Measurements from ENCODE around the gene BTNL8. TPM values are rescaled to one million over a fixed set of nuclear protein-coding genes. Genes with fewer than 3 reads are reported as not detected.
A peak's percentile ranks its signal among the peaks of the same experiment; 100 is the strongest.

BTNL8 gene
- total RNA-seq, 1 experiment from 2014 or later: 0.85 TPM

- DNase-seq (ENCODE audit: low spot score): peak; percentile 32
- H3K4me3 Mint-ChIP-seq: no peak overlapping the region
- H3K27me3 Mint-ChIP-seq (ENCODE audit: low read depth): peaks cover 5% of the 10 kb centered on the region
- no peak overlapping the region for H3K27ac Mint-ChIP-seq
- H3K4me1 Mint-ChIP-seq: peaks cover 14% of the 10 kb centered on the region
- no peaks in the 10 kb centered on the region for H3K36me3 Mint-ChIP-seq
- TF ChIP-seq E2F4 (CRISPR knock-in tag; IDR thresholded peaks at IDR 0.05; ENCODE audit: borderline replicate concordance, low read depth) (no peak), ETV6 (CRISPR knock-in tag; IDR thresholded peaks at IDR 0.05) (no peak)
- TF ChIP-seq, protein P1, sequence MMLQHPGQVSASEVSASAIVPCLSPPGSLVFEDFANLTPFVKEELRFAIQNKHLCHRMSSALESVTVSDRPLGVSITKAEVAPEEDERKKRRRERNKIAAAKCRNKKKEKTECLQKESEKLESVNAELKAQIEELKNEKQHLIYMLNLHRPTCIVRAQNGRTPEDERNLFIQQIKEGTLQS (CRISPR knock-in tag; conservative IDR thresholded peaks at IDR 0.05): no peak
- H3K9me3 Mint-ChIP-seq: peaks cover 11% of the 10 kb centered on the region
- ChIA-PET CTCF (interaction anchor here (0.6 kb wide), 1 partner anchor 106 kb away, joined by 3 read pairs; no protein-coding TSS in a partner anchor), POLR2A (no interaction called here)
- ATAC-seq: peak; percentile 69
Measured at GRCh38 chr5:180982008-180982741, 83.2 kb downstream of the BTNL8 start.

DNA sequence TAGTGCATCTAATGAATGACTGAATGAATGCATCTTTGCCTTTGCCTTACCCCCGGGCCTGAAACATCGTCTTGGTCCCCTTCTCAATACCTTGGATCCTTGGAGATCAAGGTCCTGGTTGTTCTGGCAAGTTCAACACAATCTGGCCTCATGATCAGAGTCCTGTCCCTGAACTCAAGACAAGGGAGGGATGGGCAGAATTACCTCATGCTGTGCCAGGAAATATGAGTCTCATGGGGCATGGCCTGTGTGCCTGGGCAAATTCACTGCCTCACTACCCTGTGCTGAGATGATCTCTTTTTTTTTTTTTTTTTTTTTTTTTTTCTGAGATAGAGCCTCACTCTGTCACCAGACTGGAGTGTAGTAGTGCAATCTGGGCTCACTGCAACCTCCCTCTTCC is 89.1 kb downstream of the BTNL8 start:
- ChIA-PET CTCF (no interaction called here), POLR2A (no interaction called here)
- H3K4me1 Mint-ChIP-seq: peaks cover 2% of the 10 kb centered on the region; the same call in 1 of the 2 replicates
- peaks cover 10% of the 10 kb centered on the region for H3K9me3 Mint-ChIP-seq
- peaks cover 3% of the 10 kb centered on the region for H3K27me3 Mint-ChIP-seq (ENCODE audit: low read depth)
- no peaks in the 10 kb centered on the region for H3K36me3 Mint-ChIP-seq
- no peak for ATAC-seq
- no peak overlapping the region for H3K4me3 Mint-ChIP-seq
- H3K27ac Mint-ChIP-seq: no peak overlapping the region
- DNase-seq (ENCODE audit: low spot score): no peak
- TF ChIP-seq STAT6 (CRISPR knock-in tag; conservative IDR thresholded peaks at IDR 0.05; ENCODE audit: low read depth): no peak
- no peak for TF ChIP-seq ETV6 (CRISPR knock-in tag; IDR thresholded peaks at IDR 0.05)
- TF ChIP-seq, protein P2, sequence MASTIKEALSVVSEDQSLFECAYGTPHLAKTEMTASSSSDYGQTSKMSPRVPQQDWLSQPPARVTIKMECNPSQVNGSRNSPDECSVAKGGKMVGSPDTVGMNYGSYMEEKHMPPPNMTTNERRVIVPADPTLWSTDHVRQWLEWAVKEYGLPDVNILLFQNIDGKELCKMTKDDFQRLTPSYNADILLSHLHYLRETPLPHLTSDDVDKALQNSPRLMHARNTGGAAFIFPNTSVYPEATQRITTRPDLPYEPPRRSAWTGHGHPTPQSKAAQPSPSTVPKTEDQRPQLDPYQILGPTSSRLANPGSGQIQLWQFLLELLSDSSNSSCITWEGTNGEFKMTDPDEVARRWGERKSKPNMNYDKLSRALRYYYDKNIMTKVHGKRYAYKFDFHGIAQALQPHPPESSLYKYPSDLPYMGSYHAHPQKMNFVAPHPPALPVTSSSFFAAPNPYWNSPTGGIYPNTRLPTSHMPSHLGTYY (CRISPR knock-in tag; IDR thresholded peaks at IDR 0.05): no peak
- TF ChIP-seq FOXK1 (CRISPR knock-in tag; IDR thresholded peaks at IDR 0.05): no peak
- TF ChIP-seq E2F4 (CRISPR knock-in tag; IDR thresholded peaks at IDR 0.05; ENCODE audit: borderline replicate concordance, low read depth): no peak
- no peak for TF ChIP-seq HMGA2 (CRISPR knock-in tag; IDR thresholded peaks at IDR 0.05)
- TF ChIP-seq, protein P1 (CRISPR knock-in tag; conservative IDR thresholded peaks at IDR 0.05): no peak
- TF ChIP-seq, protein P3, sequence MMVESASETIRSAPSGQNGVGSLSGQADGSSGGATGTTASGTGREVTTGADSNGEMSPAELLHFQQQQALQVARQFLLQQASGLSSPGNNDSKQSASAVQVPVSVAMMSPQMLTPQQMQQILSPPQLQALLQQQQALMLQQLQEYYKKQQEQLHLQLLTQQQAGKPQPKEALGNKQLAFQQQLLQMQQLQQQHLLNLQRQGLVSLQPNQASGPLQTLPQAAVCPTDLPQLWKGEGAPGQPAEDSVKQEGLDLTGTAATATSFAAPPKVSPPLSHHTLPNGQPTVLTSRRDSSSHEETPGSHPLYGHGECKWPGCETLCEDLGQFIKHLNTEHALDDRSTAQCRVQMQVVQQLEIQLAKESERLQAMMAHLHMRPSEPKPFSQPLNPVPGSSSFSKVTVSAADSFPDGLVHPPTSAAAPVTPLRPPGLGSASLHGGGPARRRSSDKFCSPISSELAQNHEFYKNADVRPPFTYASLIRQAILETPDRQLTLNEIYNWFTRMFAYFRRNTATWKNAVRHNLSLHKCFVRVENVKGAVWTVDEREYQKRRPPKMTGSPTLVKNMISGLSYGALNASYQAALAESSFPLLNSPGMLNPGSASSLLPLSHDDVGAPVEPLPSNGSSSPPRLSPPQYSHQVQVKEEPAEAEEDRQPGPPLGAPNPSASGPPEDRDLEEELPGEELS (CRISPR knock-in tag; IDR thresholded peaks at IDR 0.05): no peak
- TF ChIP-seq ARID4B (CRISPR knock-in tag; IDR thresholded peaks at IDR 0.05; ENCODE audit: borderline replicate concordance): no peak
- no peak for TF ChIP-seq ZNF416 (CRISPR knock-in tag; IDR thresholded peaks at IDR 0.05)
- no peak for TF ChIP-seq PRRX2 (CRISPR knock-in tag; IDR thresholded peaks at IDR 0.05)
- no peak for TF ChIP-seq CREB1 (CRISPR knock-in tag; IDR thresholded peaks at IDR 0.05)
- no peak for TF ChIP-seq ZNF263 (CRISPR knock-in tag; IDR thresholded peaks at IDR 0.05; ENCODE audit: low read depth)
- TF ChIP-seq, protein P4, sequence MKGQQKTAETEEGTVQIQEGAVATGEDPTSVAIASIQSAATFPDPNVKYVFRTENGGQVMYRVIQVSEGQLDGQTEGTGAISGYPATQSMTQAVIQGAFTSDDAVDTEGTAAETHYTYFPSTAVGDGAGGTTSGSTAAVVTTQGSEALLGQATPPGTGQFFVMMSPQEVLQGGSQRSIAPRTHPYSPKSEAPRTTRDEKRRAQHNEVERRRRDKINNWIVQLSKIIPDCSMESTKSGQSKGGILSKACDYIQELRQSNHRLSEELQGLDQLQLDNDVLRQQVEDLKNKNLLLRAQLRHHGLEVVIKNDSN (CRISPR knock-in tag; IDR thresholded peaks at IDR 0.05): no peak
- TF ChIP-seq, protein P5, sequence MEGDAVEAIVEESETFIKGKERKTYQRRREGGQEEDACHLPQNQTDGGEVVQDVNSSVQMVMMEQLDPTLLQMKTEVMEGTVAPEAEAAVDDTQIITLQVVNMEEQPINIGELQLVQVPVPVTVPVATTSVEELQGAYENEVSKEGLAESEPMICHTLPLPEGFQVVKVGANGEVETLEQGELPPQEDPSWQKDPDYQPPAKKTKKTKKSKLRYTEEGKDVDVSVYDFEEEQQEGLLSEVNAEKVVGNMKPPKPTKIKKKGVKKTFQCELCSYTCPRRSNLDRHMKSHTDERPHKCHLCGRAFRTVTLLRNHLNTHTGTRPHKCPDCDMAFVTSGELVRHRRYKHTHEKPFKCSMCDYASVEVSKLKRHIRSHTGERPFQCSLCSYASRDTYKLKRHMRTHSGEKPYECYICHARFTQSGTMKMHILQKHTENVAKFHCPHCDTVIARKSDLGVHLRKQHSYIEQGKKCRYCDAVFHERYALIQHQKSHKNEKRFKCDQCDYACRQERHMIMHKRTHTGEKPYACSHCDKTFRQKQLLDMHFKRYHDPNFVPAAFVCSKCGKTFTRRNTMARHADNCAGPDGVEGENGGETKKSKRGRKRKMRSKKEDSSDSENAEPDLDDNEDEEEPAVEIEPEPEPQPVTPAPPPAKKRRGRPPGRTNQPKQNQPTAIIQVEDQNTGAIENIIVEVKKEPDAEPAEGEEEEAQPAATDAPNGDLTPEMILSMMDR (IDR thresholded peaks at IDR 0.05): no peak
- no peak for TF ChIP-seq SMAD3 (CRISPR knock-in tag; IDR thresholded peaks at IDR 0.05; ENCODE audit: borderline replicate concordance)
